ENCODE data around the gene WNT4. TPM values are rescaled to one million over a fixed set of nuclear protein-coding genes. Genes with fewer than 3 reads are reported as not detected.

Gene WNT4
- total RNA-seq, 2 experiments from 2014 or later, result not detected

DNA sequence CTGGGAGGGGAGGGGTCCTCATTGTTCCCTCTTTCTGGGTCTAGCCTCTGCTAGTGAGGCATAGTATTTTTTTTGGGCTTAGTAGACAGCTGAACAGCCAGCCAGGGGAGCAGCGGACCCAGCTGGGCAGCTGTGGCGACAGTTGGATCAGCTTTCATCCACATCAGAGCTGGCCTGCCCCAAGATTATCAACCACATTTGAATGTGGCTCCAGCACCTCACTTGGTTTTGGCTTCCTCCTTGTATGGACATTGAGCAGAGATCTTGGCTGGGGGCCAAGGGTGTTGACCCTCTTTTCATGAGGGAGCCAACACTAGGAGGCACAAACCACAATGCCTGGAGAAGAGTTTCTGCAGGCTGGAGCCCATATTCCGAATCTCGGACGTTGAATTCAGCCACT is 25.0 kb downstream of the WNT4 start:
- CTCF ChIA-PET, result no interaction called here
- POLR2A ChIA-PET, result interaction anchor here (0.6 kb wide), 1 partner anchor 332 kb away, joined by 3 read pairs; no protein-coding TSS in a partner anchor

DNA sequence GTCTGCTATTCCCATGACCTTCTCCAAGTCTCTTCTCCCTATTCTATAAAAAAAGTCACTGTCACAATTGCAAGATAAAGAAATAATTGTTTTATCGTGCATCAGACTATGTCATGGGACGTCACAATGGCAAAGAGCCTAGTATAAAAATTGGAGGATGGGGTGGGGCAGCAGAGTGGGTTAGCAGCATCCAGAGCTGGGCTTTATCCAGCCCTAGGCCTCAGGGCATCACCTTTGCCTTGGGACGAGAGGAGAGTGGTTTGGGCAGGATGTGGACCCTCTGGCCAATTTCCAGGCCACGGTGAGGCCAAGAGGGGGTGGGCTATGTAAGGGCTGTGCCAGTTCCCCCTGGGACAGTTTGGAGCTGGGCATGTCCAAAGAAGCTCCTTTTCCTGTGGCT is 25.7 kb downstream of the WNT4 start:
- ChIA-PET POLR2A (interaction anchor here (0.6 kb wide), 1 partner anchor 332 kb away, joined by 3 read pairs; no protein-coding TSS in a partner anchor), CTCF (no interaction called here)

DNA sequence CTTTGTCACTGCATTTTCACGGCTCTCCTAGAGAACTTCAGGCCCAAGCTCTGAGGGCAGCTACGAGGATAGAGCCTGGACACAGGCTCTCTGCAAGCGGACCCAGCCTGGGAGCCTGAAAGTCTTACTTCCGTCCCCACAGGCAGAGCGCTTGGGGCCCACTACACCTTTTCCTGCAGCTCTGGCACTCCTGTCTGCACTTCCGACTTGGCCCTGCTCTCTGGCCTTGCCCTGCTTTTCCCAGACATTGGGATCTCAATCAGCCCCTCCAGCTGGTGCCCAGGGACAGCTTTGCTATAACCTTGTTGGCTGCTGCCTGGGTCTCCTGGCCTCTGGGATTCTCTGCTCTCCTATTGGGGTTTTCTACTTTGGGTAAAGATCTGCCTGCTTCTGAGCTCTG is 27.6 kb downstream of the WNT4 start:
- POLR2A ChIA-PET, result no interaction called here

DNA sequence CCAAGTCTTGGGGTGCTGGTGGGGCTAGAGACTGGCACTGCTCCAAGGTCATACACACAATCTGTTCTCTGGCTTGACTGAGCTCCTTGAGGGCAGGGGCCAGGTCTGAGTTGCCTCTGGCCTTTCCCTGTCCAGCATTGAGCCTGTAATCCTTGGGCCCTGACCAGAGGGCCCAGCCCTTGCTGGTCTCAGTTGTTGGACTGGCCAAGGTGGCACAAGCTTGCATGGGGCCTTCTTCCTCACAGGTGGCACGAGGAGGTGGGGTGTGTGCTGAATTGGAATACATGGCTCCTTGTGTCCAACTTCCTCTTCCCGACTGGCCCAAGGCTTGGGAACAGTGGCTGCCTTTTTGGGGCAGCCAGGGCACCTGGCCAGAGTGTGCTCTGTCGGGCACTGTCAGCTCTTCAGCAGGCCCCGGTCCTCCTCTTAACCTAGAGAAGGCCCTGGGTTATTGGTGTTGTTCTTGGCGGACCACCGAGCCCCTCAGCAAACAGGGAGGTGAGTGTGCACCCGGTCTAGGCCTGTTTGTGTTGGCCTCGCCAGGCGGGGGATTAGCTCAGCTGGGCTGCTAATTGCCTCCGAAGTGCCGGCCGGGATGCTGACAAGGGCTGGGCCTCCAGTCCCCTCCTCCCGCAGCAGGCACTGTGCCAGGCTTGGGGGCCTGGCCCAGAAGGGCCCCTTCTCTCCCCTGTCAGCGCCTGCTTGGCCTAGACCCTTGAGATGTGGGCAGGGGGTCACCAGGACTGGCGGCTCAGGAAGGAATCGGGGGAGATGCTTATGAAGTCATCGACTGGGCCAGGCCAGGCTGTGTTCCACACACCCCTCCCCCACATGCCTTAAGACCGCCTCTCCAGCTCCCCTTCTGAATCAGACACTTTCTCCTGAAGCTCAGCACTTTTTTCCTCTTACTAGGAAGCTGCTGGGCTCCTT is 28.5 kb downstream of the WNT4 start:
- ChIA-PET CTCF (no interaction called here), POLR2A (no interaction called here)

More for the DNA sequence above, 27.6 kb downstream of the WNT4 start:
- CTCF ChIA-PET, result interaction anchor here (1.1 kb wide), 1 partner anchor 17 kb away, joined by 4 read pairs; no protein-coding TSS in a partner anchor

DNA sequence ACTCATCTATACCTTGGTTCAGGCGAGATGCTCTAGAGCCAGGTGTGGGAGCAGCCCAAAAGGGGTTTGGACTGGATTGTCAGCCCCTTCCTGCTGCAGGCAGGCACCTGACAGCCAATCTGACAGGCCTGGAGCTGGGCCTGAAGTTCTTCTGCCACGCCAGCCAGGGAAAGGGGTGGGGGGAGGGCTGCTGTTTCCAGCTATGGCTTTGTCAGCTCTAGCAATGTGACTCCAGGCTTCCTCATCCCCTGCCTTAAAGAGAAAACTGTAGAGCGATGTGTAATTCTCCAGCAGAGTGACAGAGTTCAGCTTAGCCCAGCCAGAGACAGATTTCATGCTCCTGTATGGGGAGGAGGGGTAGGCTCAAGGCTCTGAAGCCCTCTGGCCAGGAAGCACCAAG is 30.3 kb downstream of the WNT4 start:
- CTCF ChIA-PET, result no interaction called here
- POLR2A ChIA-PET, result no interaction called here

DNA sequence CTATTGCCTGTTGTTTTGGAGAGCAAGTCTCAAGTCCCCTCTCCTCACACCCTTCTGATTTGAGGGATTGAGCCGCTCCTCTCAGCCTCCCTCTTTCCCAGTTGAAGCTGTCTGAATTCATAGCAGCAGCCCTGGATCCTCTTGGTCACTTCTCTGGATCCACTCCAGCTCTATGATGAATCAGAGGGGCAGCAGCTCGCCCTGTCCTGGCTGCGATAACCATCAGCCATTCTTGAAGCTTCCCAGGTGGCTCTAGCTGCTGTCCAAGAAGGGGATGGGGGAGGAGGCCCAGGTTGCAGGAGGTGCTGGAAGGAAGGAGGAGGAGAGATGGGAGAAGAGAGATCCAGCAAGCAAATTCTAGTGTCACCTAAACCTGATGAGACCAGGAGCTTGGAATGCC is 31.3 kb downstream of the WNT4 start:
- CTCF ChIA-PET, result no interaction called here
- POLR2A ChIA-PET, result no interaction called here

DNA sequence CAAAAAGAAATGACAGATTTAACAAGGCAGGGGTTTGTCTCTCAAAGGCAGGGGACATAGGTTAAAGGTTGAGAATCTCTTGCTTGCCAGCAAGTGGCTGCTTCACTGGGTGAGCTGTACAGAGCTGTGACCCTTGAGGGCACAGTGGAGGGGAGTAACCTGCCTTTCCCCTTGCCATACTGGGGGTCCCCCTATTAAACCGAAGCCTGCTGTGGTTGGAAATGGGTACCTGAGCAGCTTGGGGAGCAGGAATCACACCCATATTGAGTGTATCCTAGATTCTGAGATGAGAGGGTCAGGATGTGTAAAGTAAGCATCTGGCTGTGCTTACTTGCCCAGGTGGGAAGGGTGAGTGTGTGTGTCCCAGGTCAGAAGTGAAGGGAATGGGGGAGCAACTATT is 31.8 kb downstream of the WNT4 start:
- ChIA-PET CTCF (no interaction called here), POLR2A (no interaction called here)

DNA sequence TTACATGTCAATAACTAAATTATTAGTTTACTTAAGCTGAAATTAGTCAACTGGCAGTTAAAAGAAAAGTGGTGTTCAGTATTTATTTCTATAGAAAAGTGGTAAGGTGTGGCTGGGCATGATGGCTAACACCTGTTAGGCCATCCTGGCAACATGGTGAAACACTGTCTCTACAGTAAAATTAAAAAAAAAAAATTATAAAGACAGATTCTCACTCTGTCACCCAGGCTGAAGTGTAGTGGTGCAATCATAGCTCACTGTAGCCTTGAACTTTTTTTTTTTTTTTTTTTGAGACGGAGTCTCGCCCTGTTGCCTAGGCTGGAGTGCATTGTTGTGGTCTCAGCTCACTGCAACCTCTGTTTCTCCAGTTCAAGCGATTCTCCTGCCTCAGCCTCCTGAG is 32.9 kb downstream of the WNT4 start:
- ChIA-PET CTCF (interaction anchor here (0.6 kb wide), 1 partner anchor 1157 kb away, joined by 4 read pairs; no protein-coding TSS in a partner anchor), POLR2A (no interaction called here)

DNA sequence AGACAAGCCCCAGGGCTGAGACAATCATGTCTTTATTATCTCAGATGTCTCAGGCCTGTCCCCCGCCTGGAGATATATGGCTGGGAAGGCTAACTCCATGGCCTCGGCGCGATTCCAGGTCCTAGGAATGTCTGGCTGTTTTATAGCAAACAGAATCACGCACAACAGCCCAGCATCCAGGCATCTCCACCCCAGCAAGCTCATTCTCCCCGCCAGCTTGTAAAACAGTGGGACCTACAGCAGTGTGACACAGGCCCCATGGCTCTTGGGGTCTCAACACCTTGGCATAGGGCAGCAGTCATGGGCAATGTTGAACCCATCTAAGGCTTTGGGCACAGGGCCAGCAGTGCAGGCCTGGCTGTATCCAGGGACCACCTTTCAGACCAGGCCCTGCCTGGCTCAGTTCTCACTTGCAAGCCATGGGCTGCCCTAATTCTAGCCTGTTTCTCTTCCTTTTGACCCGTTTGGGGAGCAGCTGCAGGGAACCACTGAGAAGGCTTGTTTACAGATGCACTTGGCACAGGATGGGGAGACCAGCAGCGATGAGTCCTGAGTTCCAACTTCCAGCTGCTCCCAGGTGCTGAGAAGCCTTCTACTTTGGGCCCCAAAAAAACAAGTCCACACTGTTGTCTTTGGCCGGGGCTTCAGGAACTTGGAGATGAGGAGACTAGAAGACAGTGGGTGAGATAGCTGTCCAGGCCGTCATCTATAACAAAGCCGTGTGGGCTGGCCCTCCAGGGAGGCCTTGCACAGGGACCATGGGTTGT is 34.4 kb downstream of the WNT4 start:
- ChIA-PET POLR2A (no interaction called here), CTCF (no interaction called here)

DNA sequence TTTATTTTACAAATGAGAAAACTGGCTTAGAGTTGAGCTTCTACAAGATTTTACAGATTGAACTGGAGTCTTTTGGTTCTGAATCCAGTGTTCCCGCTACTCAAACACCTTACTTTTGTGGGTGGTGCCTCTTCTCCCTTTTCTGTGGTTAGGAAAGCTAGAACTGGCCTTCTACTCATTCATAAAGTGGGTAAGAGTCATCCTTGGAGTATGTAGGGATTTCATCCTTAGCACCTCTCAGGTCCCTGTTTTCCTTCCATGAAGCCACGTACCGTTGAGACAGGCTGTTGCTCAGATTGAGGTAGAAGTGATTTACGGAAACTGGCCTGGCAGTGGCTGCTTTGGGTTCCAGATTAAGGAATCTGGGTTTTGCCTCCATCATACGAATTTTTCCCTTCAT is 35.8 kb downstream of the WNT4 start:
- ChIA-PET POLR2A (no interaction called here), CTCF (no interaction called here)

DNA sequence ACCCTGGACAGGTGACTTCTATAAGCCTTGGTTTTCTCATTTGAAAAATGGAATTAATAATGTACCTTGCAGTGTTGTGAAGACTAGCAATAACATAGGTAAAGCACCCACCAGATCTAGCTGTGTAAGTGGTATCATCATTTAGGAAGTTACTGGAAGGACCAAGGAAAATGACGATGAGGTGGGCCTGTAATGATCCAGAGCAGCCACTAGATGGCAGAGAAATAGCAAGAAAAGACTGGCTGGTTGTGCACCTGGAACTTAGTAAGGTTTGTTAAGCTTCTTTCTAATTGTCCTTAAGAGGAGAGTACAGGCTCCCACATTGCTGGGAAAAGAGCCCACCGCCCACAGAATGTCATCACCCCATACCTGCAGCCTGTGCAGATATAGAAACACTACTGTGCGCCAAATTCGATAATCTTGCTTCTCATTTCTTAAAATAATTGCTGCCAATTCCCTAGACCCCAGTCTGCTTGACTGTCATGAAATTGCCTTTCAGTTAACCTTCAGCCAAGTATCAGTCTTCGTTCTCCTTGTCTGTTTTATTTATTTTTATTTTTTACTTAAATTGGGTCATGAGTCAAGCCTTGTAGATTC is 37.2 kb downstream of the WNT4 start:
- CTCF ChIA-PET, result interaction anchor here (0.5 to 1.4 kb wide), 5 partner anchors 13 to 80 kb away, joined by 3 to 7 read pairs (median 3); no protein-coding TSS in a partner anchor
- POLR2A ChIA-PET, result no interaction called here

DNA sequence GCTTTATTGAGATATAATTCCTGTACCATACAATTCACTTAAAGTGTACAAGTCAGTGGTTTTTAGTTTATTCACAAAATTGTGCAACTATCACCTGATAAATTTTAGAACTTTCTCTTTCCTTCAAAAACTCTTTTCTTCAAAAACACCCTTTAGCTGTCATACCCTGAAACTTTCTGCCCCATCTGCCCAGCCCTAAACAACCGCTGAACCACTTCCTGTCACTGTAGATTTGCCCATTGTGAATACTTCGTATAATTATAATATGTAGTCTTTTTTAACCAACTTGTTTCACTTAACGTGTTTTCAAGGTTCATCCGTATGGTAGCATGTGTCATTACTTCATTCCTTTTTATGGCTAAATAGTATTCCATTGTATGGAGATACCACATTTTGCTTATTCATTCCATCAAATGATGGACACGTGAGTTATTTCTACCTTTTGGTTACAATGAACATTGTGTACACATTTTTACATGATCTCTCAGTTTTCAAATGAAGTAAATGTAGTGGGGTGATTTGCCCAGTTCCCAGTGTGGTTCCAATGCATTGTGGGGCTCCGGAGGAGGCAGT is 37.9 kb downstream of the WNT4 start:
- CTCF ChIA-PET, result interaction anchor here (1.0 to 1.4 kb wide), 3 partner anchors 14 to 79 kb away, joined by 3 to 7 read pairs (median 3); no protein-coding TSS in a partner anchor
- POLR2A ChIA-PET, result no interaction called here

DNA sequence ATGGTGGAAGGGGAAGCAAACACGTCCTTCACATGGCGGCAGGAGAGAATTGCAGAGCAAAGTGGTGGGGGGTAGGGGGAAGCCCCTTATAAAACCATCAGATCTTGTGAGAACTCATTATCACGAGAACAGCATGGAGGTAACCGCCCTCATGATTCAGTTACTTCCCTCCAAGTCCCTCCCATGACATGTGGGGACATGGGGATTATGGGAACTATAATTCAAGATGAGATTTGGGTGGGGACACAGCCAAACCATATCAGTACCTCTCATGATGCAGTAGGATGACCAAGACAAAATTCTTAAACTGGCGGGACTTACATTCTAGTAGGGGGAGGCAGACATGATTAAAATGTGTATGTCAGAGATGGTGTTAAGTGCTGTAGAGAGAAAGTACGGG is 38.8 kb downstream of the WNT4 start:
- ChIA-PET CTCF (no interaction called here), POLR2A (no interaction called here)

DNA sequence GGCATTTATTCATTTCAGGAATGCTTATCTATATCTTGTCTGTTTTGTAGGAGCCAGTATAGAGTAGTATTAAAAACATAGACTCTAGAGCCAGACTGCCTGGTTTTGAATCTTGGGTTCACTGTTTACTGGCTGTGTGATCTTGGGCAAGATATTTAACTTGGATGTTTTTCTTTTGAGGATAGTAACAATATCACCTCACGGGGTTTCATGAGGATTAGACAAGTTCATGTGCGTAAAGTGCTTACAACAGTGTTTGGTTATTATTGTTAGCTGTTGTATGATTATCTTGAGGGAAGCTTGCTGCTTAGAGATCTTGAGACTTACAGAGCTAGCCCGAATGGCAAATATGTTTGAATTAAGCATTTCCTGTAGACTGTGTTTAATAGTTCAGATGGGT is 40.2 kb downstream of the WNT4 start:
- CTCF ChIA-PET, result no interaction called here
- POLR2A ChIA-PET, result no interaction called here

DNA sequence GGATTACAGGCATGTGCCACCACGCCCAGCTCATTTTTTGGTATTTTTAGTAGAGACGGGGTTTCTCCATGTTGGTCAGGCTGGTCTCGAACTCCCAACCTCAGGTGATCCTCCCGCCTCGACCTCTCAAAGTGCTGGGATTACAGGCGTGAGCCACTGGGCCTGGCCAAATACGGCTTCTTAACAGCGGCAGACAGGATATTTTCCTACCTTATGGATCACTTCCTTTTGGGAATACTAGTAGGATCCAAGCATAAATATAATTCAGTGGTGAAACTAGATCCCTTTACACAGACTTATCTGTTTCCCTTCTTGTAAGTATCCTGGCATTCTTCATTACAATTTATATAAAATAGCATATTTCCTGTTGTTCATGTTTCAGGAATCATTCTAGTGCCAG is 40.9 kb downstream of the WNT4 start:
- ChIA-PET POLR2A (no interaction called here), CTCF (interaction anchor here (1.4 kb wide), 1 partner anchor 12 kb away, joined by 4 read pairs; no protein-coding TSS in a partner anchor)

DNA sequence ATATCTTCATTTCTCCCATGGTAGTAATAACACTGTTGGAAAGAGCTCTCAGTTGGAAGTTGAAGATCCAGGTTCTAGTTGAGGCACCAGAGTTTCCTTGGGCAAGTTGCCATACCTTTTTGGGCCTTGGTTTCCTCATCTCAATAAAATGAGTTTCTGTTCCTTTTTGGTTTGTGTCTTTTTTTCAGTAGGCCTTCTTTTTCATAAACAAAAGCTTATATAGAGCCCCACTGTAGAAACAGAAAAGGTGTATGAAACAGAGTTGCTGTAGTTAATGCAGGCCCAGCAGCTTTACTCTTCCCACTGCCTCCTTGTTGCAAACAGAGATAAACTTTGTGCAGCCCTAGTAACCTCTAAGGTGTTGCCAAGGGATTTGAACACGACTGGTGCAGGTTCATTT is 41.7 kb downstream of the WNT4 start:
- ChIA-PET CTCF (interaction anchor here (0.9 to 1.4 kb wide), 2 partner anchors 11 to 76 kb away, joined by 3 to 4 read pairs; no protein-coding TSS in a partner anchor), POLR2A (no interaction called here)

DNA sequence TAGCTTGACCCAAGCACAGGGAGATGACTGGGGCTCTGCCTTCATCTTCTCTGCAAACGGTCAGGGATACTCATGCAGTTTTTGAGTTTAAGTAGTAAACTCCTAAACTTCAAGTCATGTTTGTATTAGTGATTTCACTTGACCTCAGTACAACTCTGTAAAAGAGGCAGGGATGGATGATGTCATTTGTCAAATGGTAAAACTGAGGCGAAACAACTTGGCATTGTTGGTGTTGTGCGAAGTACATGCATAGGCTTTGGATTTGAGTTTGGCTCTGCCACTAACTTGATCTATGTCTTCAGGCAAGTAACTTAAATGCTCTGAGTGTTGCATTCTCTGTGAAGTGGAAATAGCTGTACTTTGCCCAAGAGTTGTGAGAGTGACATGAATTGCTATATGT is 42.7 kb downstream of the WNT4 start:
- POLR2A ChIA-PET, result no interaction called here
- CTCF ChIA-PET, result no interaction called here

DNA sequence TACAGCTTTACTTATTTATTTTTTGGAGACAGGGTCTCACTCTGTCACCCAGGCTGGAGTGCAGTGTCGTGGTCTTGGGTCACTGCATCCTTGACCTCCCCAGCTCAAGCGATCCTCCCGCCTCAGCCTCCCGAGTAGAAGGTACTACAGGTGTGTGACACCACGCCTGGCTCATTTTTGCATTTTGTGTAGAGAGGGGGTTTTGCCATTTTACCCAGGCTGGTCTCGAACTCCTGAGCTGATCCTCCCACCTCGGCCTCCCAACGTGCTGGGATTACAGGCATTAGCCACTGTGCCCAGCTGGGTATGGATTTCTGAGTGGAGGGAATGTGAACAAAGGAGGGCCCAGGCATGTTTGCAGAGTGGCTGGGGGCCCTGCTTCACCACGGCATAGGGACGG is 44.1 kb downstream of the WNT4 start:
- ChIA-PET POLR2A (no interaction called here), CTCF (interaction anchor here (0.7 to 0.9 kb wide), 2 partner anchors 80 to 146 kb away, joined by 3 read pairs; no protein-coding TSS in a partner anchor)

DNA sequence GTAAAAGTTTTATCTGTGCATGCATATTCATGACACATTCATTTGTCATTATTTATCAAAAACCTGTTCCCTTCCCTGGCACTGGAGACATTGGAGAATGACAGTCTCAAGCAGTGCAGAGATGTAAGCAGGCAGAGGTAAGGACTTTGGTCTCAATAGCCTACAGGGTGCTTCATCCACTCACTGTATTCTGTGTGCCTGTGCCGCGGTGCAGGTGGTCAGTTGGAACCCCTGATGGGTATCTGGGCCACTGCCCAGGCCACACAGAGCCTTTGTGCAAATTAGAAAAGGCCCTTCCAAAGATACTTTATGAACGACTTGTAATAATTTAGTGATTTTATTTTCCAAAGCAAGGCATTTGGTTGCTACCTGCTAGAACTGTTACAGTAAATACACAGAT is 46.4 kb downstream of the WNT4 start:
- CTCF ChIA-PET, result no interaction called here
- POLR2A ChIA-PET, result no interaction called here

DNA sequence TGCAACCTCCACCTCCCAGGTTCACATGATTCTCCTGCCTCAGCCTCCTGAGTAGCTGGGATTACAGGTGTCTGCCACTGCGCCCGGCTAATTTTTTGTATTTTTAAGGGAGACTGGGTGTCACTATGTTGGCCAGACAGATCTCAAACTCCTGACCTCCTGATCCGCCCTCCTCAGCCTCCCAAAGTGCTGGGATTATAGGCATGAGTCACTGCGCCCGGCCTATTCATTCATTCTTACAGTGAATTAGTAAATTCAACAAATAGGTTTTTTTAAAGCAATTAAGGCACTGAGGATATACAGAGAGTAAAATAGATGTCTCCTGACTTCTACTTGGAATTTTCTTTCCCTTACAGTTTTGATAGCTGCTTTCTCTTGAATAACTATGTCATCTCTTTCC is 46.9 kb downstream of the WNT4 start:
- POLR2A ChIA-PET, result no interaction called here

More for the DNA sequence above, 46.9 kb downstream of the WNT4 start:
- CTCF ChIA-PET, result no interaction called here

Data from activated CD8-positive, alpha-beta memory T cell treated with anti-CD3 and anti-CD28 coated beads for 36 hours (primary cell).